Peyer's patch (tissue), 4 donors: ENCODE data around the gene CDK5RAP1. TPM values are rescaled to one million over a fixed set of nuclear protein-coding genes. Genes with fewer than 3 reads are reported as not detected.

Source experiments
- DNase-seq, 3 donors: peaks; one replicate each; pipeline ENCODE4 v3.0.0-alpha.2; 2017 to 2019
- H3K27ac ChIP-seq, 4 donors: fragments of 200-600 bp; sonication (generic); one replicate each; pipeline ENCODE4 v1.5.1; 2016 to 2019
- H3K27me3 ChIP-seq, 2 donors: fragments of 200-600 bp; sonication (generic); one replicate each; pipeline ENCODE4 v1.5.1; 2019
- H3K36me3 ChIP-seq, 3 donors: fragments of 200-600 bp; sonication (generic); one replicate each; pipeline ENCODE4 v1.5.1; 2016 to 2019
- H3K4me1 ChIP-seq, 4 donors: fragments of 200-600 bp; sonication (generic); one replicate each; pipeline ENCODE4 v1.5.1; 2016 to 2019
- H3K4me3 ChIP-seq, 4 donors: fragments of 200-600 bp; sonication (generic); 1 replicate in 3 of 4; 2 replicates in 1 of 4; pipeline ENCODE4 v1.5.1; 2016 to 2019; ENCODE audit warnings: mild to moderate bottlenecking in 1 of 4
- H3K9me3 ChIP-seq, 4 donors: fragments of 200-600 bp; sonication (generic); one replicate each; pipeline ENCODE4 v1.5.1; 2016 to 2019; ENCODE audit warnings: mild to moderate bottlenecking in 1 of 4
- CTCF ChIP-seq, 6 experiments: fragments of 450-650 bp in 4 of 6; fragments of 200-600 bp in 2 of 6; sonication (generic) in 1 of 6; IDR thresholded peaks; one replicate each; pipeline ENCODE4 v1.5.1; 2017 to 2019; ENCODE audit warnings: antibody characterized with exemption in 6 of 6, mild to moderate bottlenecking in 3 of 6, moderate library complexity in 1 of 6
- POLR2A ChIP-seq, 2 donors: fragments of 450-650 bp; IDR thresholded peaks; one replicate each; pipeline ENCODE4 v1.5.1; 2017; ENCODE audit warnings: antibody characterized with exemption in 2 of 2, mild to moderate bottlenecking in 2 of 2, moderate library complexity in 2 of 2
- total RNA-seq, 4 donors: library from RNA; depleted of rRNA; stranded (reverse); fragments of >200 nt; gene quantifications; one replicate each; pipeline ENCODE4 v1.1.0, GENCODE V29; 2016

The CDK5RAP1 gene
- total RNA-seq, 4 donors from 2014 or later = 23.5 to 47.0 (median 30.9) TPM

- H3K27me3 ChIP-seq = no peaks in the 10 kb centered on the region
Measured at GRCh38 chr20:33323236-33323635, 78.1 kb downstream of the CDK5RAP1 start.

GRCh38 chr20:33322456-33322855 lies 78.9 kb downstream of the CDK5RAP1 start:
- no peak overlapping the region for H3K27ac ChIP-seq
- H3K4me1 ChIP-seq = no peaks in the 10 kb centered on the region
- no peaks in the 10 kb centered on the region for H3K9me3 ChIP-seq
- no peak for DNase-seq
- H3K27me3 ChIP-seq = no peaks in the 10 kb centered on the region
- H3K36me3 ChIP-seq = no peaks in the 10 kb centered on the region
- TF ChIP-seq POLR2A (IDR thresholded peaks at IDR 0.05) (no peak), CTCF (IDR thresholded peaks at IDR 0.05) (no peak)
- H3K4me3 ChIP-seq = no peak overlapping the region

More at GRCh38 chr20:33323236-33323635, 78.1 kb downstream of the CDK5RAP1 start:
- H3K36me3 ChIP-seq = no peaks in the 10 kb centered on the region
- no peak overlapping the region for H3K27ac ChIP-seq
- no peaks in the 10 kb centered on the region for H3K9me3 ChIP-seq
- TF ChIP-seq CTCF (IDR thresholded peaks at IDR 0.05) (no peak), POLR2A (IDR thresholded peaks at IDR 0.05) (no peak)
- no peaks in the 10 kb centered on the region for H3K4me1 ChIP-seq
- no peak overlapping the region for H3K4me3 ChIP-seq
- no peak for DNase-seq

- TF ChIP-seq CTCF (IDR thresholded peaks at IDR 0.05) (no peak), POLR2A (IDR thresholded peaks at IDR 0.05) (no peak)
- Histone ChIP-seq H3K27me3 (no peaks in the 10 kb centered on the region), H3K4me1 (no peaks in the 10 kb centered on the region), H3K36me3 (no peaks in the 10 kb centered on the region), H3K9me3 (no peaks in the 10 kb centered on the region), H3K4me3 (no peak overlapping the region), H3K27ac (no peak overlapping the region)
- no peak for DNase-seq
Measured at GRCh38 chr20:33320006-33320405, 81.3 kb downstream of the CDK5RAP1 start.

GRCh38 chr20:33318096-33318429 lies 83.3 kb downstream of the CDK5RAP1 start:
- Histone ChIP-seq H3K9me3 (no peaks in the 10 kb centered on the region), H3K27me3 (no peaks in the 10 kb centered on the region), H3K36me3 (no peaks in the 10 kb centered on the region), H3K4me3 (no peak overlapping the region), H3K4me1 (no peaks in the 10 kb centered on the region), H3K27ac (no peak overlapping the region)
- no peak for TF ChIP-seq CTCF (IDR thresholded peaks at IDR 0.05)
- TF ChIP-seq POLR2A (IDR thresholded peaks at IDR 0.05) = no peak
- no peak for DNase-seq

GRCh38 chr20:33317424-33318095 lies 83.8 kb downstream of the CDK5RAP1 start:
- TF ChIP-seq POLR2A (IDR thresholded peaks at IDR 0.05) (no peak), CTCF (IDR thresholded peaks at IDR 0.05) (no peak)
- Histone ChIP-seq H3K9me3 (no peaks in the 10 kb centered on the region), H3K27ac (no peak overlapping the region), H3K4me3 (no peak overlapping the region), H3K36me3 (no peaks in the 10 kb centered on the region), H3K27me3 (no peaks in the 10 kb centered on the region), H3K4me1 (no peaks in the 10 kb centered on the region)
- DNase-seq = no peak

GRCh38 chr20:33316958-33317357 lies 84.4 kb downstream of the CDK5RAP1 start:
- Histone ChIP-seq H3K27me3 (no peaks in the 10 kb centered on the region), H3K4me3 (no peak overlapping the region), H3K36me3 (no peaks in the 10 kb centered on the region), H3K4me1 (no peaks in the 10 kb centered on the region), H3K9me3 (no peaks in the 10 kb centered on the region), H3K27ac (no peak overlapping the region)
- no peak for DNase-seq
- no peak for TF ChIP-seq POLR2A (IDR thresholded peaks at IDR 0.05)
- TF ChIP-seq CTCF (IDR thresholded peaks at IDR 0.05) = no peak
